HEK293 (cell line): ENCODE measurements around the gene RINL.

Experiments
- KLF1 ChIP-seq: fragments of 450-650 bp; formaldehyde crosslinking; IDR thresholded peaks from 2 replicates; pipeline ENCODE4 v1.5.1; 2016; ENCODE audit warnings: missing biosample characterization, missing genetic modification characterization
- KLF16 ChIP-seq: fragments of 450-650 bp; formaldehyde crosslinking; IDR thresholded peaks from 2 replicates; pipeline ENCODE4 v1.5.1; 2017; ENCODE audit warnings: missing biosample characterization, missing genetic modification characterization
- KLF7 ChIP-seq: fragments of 450-650 bp; formaldehyde crosslinking; IDR thresholded peaks from 2 replicates; pipeline ENCODE4 v1.5.1; 2016; ENCODE audit warnings: missing biosample characterization, missing genetic modification characterization, borderline replicate concordance
- OSR2 ChIP-seq: fragments of 450-650 bp; formaldehyde crosslinking; IDR thresholded peaks from 2 replicates; pipeline ENCODE4 v1.5.1; 2016; ENCODE audit warnings: missing biosample characterization, missing genetic modification characterization
- OVOL3 ChIP-seq: fragments of 450-650 bp; formaldehyde crosslinking; IDR thresholded peaks from 2 replicates; pipeline ENCODE4 v1.5.1; 2016; ENCODE audit warnings: missing biosample characterization, missing genetic modification characterization
- PATZ1 ChIP-seq: fragments of 450-650 bp; formaldehyde crosslinking; IDR thresholded peaks from 2 replicates; pipeline ENCODE4 v1.5.1; 2016; ENCODE audit warnings: missing biosample characterization, missing genetic modification characterization
- RBAK ChIP-seq: fragments of 450-650 bp; formaldehyde crosslinking; IDR thresholded peaks from 2 replicates; pipeline ENCODE4 v1.5.1; 2016; ENCODE audit warnings: missing biosample characterization, missing genetic modification characterization
- TSHZ1 ChIP-seq: fragments of 450-650 bp; formaldehyde crosslinking; IDR thresholded peaks from 2 replicates; pipeline ENCODE4 v1.5.1; 2016; ENCODE audit warnings: missing biosample characterization, missing genetic modification characterization, borderline replicate concordance
- ZBTB1 ChIP-seq: fragments of 450-650 bp; formaldehyde crosslinking; IDR thresholded peaks from 2 replicates; pipeline ENCODE4 v1.5.1; 2016; ENCODE audit warnings: missing biosample characterization, missing genetic modification characterization
- ZBTB21 ChIP-seq: fragments of 450-650 bp; formaldehyde crosslinking; IDR thresholded peaks from 2 replicates; pipeline ENCODE4 v1.5.1; 2017; ENCODE audit warnings: missing biosample characterization, missing genetic modification characterization
- ZBTB26 ChIP-seq: fragments of 450-650 bp; formaldehyde crosslinking; optimal IDR thresholded peaks from 2 replicates; pipeline ENCODE3; 2016; ENCODE audit warnings: missing biosample characterization, mild to moderate bottlenecking, missing genetic modification characterization
- ZBTB44 ChIP-seq: fragments of 450-650 bp; IDR thresholded peaks from 2 replicates; pipeline ENCODE4 v1.5.1; 2018; ENCODE audit warnings: missing biosample characterization, mild to moderate bottlenecking, missing genetic modification characterization
- ZBTB49 ChIP-seq: fragments of 450-650 bp; formaldehyde crosslinking; IDR thresholded peaks from 2 replicates; pipeline ENCODE4 v1.5.1; 2016; ENCODE audit warnings: missing biosample characterization, missing genetic modification characterization, low read depth
- ZEB2 ChIP-seq: fragments of 450-650 bp; formaldehyde crosslinking; IDR thresholded peaks from 2 replicates; pipeline ENCODE4 v1.5.1; 2016; ENCODE audit warnings: missing biosample characterization, missing genetic modification characterization
- ZNF132 ChIP-seq: fragments of 450-650 bp; formaldehyde crosslinking; IDR thresholded peaks from 2 replicates; pipeline ENCODE4 v1.5.1; 2017; ENCODE audit warnings: missing biosample characterization, missing genetic modification characterization, borderline replicate concordance
- ZNF133 ChIP-seq: fragments of 450-650 bp; formaldehyde crosslinking; IDR thresholded peaks from 2 replicates; pipeline ENCODE4 v1.5.1; 2016; ENCODE audit warnings: missing biosample characterization, missing genetic modification characterization
- ZNF16 ChIP-seq: fragments of 450-650 bp; formaldehyde crosslinking; IDR thresholded peaks from 2 replicates; pipeline ENCODE4 v1.5.1; 2016; ENCODE audit warnings: low read depth, missing biosample characterization, missing genetic modification characterization
- ZNF221 ChIP-seq: fragments of 450-650 bp; formaldehyde crosslinking; IDR thresholded peaks from 2 replicates; pipeline ENCODE4 v1.5.1; 2017; ENCODE audit warnings: missing biosample characterization, missing genetic modification characterization, borderline replicate concordance
- ZNF223 ChIP-seq: fragments of 450-650 bp; formaldehyde crosslinking; IDR thresholded peaks from 2 replicates; pipeline ENCODE4 v1.5.1; 2016; ENCODE audit warnings: missing biosample characterization, missing genetic modification characterization
- ZNF362 ChIP-seq: fragments of 450-650 bp; formaldehyde crosslinking; IDR thresholded peaks from 2 replicates; pipeline ENCODE4 v1.5.1; 2016; ENCODE audit warnings: missing biosample characterization, missing genetic modification characterization
- ZNF398 ChIP-seq: fragments of 450-650 bp; formaldehyde crosslinking; IDR thresholded peaks from 2 replicates; pipeline ENCODE4 v1.5.1; 2017; ENCODE audit warnings: missing biosample characterization, missing genetic modification characterization
- ZNF548 ChIP-seq: fragments of 450-650 bp; formaldehyde crosslinking; IDR thresholded peaks from 2 replicates; pipeline ENCODE4 v1.5.1; 2016; ENCODE audit warnings: missing biosample characterization, missing genetic modification characterization
- ZNF610 ChIP-seq: fragments of 450-650 bp; formaldehyde crosslinking; IDR thresholded peaks from 2 replicates; pipeline ENCODE4 v1.5.1; 2016; ENCODE audit warnings: missing biosample characterization, missing genetic modification characterization, borderline replicate concordance
- ZNF639 ChIP-seq: fragments of 450-650 bp; formaldehyde crosslinking; IDR thresholded peaks from 2 replicates; pipeline ENCODE4 v1.5.1; 2016; ENCODE audit warnings: missing biosample characterization, missing genetic modification characterization
- ZNF701 ChIP-seq: fragments of 450-650 bp; formaldehyde crosslinking; IDR thresholded peaks from 2 replicates; pipeline ENCODE4 v1.5.1; 2016; ENCODE audit warnings: missing biosample characterization, missing genetic modification characterization

RINL gene

GRCh38 chr19:38837656-38838121 is 40.4 kb downstream of the RINL start (continued):
- TF ChIP-seq ZNF398 (tag by site-specific recombination) (no peak), TSHZ1 (tag by site-specific recombination) (no peak), ZBTB26 (tag by site-specific recombination) (no peak), ZEB2 (tag by site-specific recombination) (peak; percentile 12; the same call in 1 of the 2 replicates), ZBTB49 (tag by site-specific recombination) (no peak), ZNF362 (no peak), ZBTB1 (no peak), RBAK (no peak), ZBTB21 (tag by site-specific recombination) (no peak), OSR2 (peak; percentile 57), KLF1 (no peak), ZNF16 (tag by site-specific recombination) (no peak), KLF16 (tag by site-specific recombination) (no peak), ZNF223 (tag by site-specific recombination) (no peak), ZNF548 (tag by site-specific recombination) (no peak), ZNF132 (tag by site-specific recombination) (no peak), ZNF639 (tag by site-specific recombination) (peak; percentile 52; the same call in 1 of the 2 replicates), ZNF133 (no peak), KLF7 (tag by site-specific recombination) (no peak), ZBTB44 (peak; percentile 72; the same call in 1 of the 2 replicates), ZNF221 (tag by site-specific recombination) (no peak), ZNF701 (tag by site-specific recombination) (no peak), PATZ1 (tag by site-specific recombination) (no peak), ZNF610 (tag by site-specific recombination) (no peak), OVOL3 (tag by site-specific recombination) (no peak)
